HG02852 (cell line): ENCODE measurements around the gene KIF18B.

ENCODE experiments used
- ATAC-seq: cut with Tn5 transposase; IDR thresholded peaks from one replicate; pipeline ENCODE4 v1.9.1; 2021; ENCODE audit warnings: mild to moderate bottlenecking, moderate library complexity; ENCODE audit not compliant: unreplicated experiment

The KIF18B gene

GRCh38 chr17:44907729-44908470 is 39.7 kb downstream of the KIF18B start:
- no peak for ATAC-seq

GRCh38 chr17:44906763-44907728 is 40.5 kb downstream of the KIF18B start:
- ATAC-seq, result no peak

DNA sequence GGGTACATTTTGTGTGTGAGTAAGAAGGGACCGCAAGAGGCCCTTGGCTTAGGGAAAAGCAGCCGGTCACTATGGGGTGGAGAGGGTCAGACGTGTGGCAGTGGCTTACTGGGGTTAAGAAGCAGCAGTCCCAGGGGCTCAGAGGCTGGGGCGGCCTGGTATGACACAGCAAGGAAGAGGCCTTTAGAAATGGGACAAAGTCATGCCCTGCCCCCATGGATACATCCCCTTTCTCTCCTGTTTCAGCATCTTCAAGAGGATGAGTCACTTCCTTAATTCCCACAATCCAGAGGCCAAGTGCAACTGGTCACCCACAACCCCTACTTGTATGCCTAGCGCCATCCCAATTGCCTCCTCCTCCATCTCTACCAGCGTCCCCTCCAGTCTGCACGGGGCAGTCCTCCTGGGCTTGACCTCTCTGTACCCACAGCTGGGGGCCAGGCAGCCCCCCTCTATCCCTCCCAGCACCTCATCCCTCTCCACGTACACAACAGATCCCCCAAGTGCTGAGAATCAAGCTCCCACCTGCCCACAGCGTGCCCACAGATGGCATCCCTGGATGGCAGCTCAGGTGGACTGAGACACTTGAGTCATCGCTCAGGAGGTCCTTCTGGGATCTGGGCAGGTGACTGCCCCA is 41.4 kb downstream of the KIF18B start:
- no peak for ATAC-seq

DNA sequence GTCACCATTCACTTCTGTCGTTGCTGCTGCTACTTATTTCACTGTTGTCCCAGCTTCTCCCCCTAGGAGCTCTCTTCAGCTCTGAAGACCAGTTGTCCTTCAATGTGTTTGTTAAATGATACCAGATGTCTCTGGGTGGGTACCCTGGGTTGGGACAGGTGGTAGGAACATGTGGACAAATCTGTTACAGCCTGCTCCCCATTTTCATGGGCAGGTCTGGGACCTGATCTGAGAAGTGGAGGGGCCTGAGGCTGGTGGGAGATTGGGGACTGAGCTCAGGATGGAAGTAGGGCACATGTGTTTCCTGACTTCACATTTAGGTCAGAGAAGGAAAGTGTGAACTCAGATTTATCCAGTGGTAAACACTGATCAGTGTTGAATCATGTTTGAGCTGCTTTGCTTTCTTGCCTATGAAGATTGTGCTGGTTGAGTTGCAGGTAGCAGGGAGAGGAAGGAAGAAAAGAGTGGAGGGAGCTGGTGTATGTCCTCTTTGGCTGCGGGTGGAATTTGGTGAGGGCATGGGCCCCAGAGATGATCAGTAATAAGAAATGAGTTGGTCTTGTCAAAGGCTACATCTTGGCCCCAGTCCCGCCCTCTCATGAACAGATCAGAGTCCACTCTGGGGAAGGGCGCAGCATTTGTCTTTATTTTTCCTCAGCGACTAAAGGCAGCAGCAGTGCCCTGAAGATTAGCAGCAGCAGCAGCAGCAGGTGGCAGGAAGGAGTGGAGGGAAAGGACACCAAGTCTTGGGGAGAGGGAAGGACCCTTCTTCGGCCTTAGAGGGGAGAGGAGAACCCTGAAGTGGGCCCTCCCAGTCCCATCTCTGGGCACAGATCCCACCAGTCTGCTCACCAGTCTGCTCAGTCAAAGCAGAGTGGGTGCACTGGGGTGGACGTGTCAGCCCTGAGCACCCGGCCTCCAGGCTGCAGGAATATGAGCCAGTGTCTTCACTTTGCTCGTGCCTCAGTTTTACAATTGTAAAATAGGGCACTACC is 42.3 kb downstream of the KIF18B start:
- ATAC-seq, result no peak

DNA sequence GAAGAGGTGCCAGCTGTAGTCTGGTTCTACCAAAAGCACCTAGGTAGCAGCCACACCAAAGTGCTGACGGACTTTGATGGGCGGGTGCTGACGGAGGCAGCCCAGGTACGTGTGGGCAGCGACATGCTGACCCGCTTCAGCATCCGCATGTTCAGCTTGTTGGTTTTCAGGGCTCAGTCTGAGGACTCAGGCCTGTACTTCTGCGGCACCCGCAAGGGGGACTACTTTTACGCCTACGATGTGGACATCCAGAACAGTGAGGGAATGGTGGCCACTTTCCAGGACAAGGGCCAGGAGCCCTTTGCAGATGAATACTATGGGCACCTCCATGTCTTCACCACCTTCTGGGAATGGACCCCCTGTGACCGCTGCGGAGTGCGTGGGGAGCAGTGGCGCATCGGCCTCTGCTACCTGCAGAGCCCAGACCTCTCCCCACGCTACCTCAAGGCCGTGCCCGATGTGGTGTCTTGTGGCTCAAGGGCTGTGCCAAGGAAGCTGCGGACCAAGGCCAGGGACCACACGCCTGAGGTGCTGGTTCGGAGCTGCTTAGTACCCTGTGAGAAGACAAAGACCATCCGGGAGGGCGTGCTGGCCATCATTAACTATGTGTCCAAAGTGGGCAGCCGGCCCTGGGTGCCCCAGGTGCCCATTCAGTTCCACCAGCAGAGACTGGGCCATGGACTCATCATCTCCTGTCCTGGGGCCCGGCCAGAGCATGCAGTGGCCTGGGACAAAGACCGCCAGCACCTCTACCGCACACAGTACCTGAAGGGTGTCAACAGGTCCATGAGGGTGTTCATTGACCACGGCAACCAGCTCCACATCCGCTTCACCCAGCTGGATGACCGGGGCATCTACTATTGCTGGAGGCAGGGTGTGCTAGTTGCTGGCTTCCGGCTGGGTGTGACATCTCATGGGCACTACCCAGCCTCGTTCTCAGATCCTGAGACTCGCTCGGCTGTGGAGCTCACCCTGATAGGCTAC is 43.3 kb downstream of the KIF18B start:
- ATAC-seq, result no peak

DNA sequence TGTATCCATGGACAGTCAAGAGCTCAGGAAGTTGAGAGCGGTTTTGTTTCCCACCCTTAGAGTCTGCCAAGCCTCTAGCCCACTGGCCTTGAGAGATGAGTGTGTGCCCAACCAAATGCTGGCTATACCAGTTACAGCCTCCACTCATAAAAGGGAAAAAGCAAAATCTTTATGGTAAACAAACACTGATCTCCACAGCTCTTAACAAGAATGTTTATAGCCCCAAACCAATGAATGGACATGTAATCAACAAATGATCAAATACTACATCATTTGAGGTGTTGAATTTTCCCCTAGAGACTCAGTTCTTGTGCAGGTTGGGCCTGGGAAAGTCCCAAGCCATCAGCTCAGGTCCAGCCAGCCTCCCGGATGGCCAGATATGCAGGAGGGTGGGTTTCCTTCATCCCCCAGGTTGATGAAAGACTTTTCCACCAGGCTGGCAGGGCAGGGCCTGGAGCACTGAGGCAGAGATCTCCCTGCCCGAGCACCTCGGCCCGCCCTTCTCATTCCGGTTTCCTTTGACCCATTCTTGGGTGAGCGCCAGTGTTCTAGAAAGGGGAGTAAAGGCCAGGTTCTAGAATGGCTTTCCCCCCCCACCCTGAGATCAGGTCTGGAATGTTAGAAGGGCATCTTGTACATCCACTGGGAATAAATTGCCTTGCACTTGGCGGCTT is 44.4 kb downstream of the KIF18B start:
- ATAC-seq, result no peak

DNA sequence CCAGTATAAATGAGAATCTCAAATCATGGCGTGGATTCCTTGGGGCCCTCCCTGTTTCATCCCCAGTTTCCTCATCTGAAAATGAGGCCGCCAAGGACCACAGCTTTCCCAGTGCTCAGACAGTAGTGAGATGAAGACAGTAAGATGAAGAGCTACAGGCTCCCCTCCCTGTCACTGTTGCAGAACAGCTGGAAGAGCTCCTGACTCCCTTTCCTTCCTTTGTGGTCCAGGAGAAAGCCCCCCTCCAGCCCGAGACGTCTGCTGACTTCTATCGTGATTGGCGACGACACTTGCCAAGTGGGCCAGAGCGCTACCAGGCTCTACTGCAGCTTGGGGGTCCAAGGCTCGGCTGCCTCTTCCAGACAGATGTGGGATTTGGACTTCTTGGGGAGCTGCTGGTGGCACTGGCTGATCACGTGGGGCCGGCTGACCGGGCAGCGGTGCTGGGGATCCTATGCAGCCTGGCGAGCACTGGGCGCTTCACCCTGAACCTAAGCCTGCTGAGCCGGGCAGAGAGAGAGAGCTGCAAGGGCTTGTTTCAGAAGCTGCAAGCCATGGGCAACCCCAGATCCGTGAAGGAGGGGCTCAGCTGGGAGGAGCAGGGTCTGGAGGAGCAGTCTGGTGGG is 45.3 kb downstream of the KIF18B start:
- ATAC-seq, result no peak

- no peak for ATAC-seq
Measured at GRCh38 chr17:44901411-44901921, 46.1 kb downstream of the KIF18B start.

DNA sequence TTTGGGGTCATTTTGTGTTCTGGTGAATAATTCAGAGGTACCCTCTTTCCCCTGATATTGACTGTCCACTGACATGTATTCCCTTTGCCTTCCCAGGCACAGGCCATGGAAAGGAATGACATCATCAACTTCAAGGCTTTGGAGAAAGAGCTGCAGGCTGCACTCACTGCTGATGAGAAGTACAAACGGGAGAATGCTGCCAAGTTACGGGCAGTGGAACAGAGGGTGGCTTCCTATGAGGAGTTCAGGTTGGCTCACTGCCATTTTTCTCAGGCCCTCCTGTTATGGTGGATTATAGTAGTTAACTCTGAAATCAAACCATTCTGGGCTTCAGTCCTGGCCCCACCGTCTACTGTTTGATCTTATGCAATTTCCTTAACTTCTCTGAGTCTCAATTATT is 46.7 kb downstream of the KIF18B start:
- ATAC-seq, result no peak

GRCh38 chr17:44899074-44899782 is 48.3 kb downstream of the KIF18B start, which contains the start of gene EFTUD2:
TSS of gene EFTUD2 (minus strand) at chr17:44899445. CDS start at chr17:44894521, 4,924 bp downstream.
- peak; percentile 75 for ATAC-seq

DNA sequence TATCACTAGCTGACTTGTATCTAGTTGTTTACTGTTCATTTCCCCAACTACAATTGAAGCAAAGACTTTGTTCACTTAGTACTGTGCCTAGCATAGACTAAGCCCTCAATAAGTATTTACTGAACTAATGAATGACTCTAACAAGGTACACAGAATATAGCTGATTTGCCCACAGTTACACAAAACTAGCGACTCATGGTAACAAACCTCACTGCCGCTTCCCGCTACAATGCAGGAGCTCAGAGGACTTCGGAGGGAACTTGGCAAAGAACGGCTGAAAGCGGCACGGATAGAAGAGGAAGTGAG is 48.9 kb downstream of the KIF18B start:
- ATAC-seq, result no peak

DNA sequence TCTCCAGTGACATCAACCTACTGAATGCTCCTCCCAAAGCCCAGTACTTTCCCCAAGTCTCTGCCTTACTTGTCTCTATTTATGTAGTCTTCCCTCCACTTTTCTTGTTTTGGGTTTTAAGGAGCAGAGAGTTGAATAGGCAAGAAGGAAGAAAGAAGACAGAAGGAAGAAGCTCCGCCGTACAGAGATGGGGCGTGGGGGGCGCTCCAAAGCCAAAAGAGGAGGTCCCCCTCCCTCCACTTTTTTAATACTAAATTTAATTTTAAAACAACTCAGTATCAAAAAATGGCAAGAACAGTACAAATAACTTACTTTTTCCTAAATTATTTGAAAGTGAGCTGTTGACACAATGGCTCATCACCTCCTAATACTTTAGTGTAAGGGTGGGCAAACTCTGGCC is 52.9 kb downstream of the KIF18B start:
- no peak for ATAC-seq

DNA sequence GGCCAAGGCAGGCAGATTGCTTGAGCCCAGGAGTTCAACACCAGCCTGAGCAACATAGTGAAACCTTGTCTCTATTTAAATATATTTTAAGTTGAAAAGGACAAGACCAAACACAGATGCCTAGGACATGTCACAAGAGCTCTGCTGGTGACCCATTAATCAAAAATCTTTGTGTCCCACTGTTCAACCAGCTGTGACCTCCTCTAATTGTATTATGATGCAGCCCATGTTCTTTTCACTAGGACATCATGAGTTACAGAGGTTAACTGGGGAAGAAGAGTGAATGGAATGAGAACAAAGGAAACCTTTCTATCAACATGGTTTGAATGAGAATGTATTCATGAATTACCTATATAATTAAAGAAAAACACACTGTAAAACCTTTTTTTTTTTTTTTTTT is 55.3 kb downstream of the KIF18B start:
- no peak for ATAC-seq

GRCh38 chr17:44889003-44889402 is 58.6 kb downstream of the KIF18B start:
- ATAC-seq, result no peak

- ATAC-seq, result no peak
Measured at GRCh38 chr17:44887971-44888954, 59.3 kb downstream of the KIF18B start.

DNA sequence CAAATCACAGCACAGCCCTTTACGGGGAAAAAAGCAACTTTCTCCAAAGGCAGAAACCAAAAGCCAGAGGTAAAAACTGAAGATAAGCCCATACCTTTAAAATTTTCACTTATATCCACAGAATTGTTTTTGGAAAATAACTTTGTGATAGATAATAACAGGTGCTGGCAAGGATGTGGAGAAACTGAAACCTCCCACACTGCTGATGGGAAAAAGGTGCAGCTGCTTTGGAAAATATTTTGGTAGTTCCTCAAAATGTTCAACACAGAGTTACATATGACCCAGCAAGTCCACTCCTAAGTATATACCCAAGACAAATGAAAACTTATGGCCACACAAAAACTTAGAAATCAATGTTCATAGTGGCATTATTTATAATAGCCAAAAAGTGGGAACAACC is 60.6 kb downstream of the KIF18B start:
- no peak for ATAC-seq
